HL-60 (cell line): Measurements from ENCODE around the gene DCPS.

Experiments used
- GABPA ChIP-seq: IDR thresholded peaks from 2 replicates; pipeline ENCODE4 v1.6.1; 2012; ENCODE audit warnings: low read depth
- POLR2AphosphoS5 ChIP-seq: IDR thresholded peaks from 2 replicates; pipeline ENCODE4 v1.6.1; 2012; ENCODE audit warnings: low read depth
- SPI1 ChIP-seq: IDR thresholded peaks from 2 replicates; pipeline ENCODE4 v1.6.1; 2012; ENCODE audit warnings: low read depth, mild to moderate bottlenecking, borderline replicate concordance
- TF ChIP-seq, protein P1 (sequence below): IDR thresholded peaks from one replicate; pipeline ENCODE4 v1.5.1; 2011; ENCODE audit warnings: low read length, control low read depth, inconsistent platforms; ENCODE audit not compliant: insufficient read depth
- TF ChIP-seq, protein P2 (sequence below): IDR thresholded peaks from 2 replicates; pipeline ENCODE4 v1.6.1; 2012; ENCODE audit warnings: low read depth; ENCODE audit not compliant: insufficient replicate concordance

DNA sequence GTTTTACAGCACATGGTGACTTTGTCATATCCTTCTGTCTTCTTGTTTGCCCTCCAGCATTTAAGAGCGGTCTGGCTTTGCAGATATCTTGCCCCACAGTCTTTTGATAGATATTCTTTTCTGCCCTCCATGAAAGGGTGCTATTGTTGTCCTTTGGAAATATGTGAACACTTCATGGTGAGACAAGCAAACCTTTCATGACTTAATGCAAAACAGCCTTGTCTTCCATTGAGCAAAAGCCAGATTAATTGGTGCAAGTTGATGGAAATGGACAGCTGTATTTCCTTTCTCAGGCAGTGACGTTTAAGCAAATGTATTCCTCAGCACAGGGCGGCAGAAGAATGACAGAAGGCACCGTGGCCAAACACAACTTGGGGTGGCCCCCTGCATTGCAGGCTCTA lies 4.4 kb downstream of the DCPS start:
- TF ChIP-seq, protein P1, sequence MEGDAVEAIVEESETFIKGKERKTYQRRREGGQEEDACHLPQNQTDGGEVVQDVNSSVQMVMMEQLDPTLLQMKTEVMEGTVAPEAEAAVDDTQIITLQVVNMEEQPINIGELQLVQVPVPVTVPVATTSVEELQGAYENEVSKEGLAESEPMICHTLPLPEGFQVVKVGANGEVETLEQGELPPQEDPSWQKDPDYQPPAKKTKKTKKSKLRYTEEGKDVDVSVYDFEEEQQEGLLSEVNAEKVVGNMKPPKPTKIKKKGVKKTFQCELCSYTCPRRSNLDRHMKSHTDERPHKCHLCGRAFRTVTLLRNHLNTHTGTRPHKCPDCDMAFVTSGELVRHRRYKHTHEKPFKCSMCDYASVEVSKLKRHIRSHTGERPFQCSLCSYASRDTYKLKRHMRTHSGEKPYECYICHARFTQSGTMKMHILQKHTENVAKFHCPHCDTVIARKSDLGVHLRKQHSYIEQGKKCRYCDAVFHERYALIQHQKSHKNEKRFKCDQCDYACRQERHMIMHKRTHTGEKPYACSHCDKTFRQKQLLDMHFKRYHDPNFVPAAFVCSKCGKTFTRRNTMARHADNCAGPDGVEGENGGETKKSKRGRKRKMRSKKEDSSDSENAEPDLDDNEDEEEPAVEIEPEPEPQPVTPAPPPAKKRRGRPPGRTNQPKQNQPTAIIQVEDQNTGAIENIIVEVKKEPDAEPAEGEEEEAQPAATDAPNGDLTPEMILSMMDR = no peak
- no peak for TF ChIP-seq POLR2AphosphoS5
- TF ChIP-seq GABPA = no peak
- TF ChIP-seq SPI1 = no peak
- TF ChIP-seq, protein P2, sequence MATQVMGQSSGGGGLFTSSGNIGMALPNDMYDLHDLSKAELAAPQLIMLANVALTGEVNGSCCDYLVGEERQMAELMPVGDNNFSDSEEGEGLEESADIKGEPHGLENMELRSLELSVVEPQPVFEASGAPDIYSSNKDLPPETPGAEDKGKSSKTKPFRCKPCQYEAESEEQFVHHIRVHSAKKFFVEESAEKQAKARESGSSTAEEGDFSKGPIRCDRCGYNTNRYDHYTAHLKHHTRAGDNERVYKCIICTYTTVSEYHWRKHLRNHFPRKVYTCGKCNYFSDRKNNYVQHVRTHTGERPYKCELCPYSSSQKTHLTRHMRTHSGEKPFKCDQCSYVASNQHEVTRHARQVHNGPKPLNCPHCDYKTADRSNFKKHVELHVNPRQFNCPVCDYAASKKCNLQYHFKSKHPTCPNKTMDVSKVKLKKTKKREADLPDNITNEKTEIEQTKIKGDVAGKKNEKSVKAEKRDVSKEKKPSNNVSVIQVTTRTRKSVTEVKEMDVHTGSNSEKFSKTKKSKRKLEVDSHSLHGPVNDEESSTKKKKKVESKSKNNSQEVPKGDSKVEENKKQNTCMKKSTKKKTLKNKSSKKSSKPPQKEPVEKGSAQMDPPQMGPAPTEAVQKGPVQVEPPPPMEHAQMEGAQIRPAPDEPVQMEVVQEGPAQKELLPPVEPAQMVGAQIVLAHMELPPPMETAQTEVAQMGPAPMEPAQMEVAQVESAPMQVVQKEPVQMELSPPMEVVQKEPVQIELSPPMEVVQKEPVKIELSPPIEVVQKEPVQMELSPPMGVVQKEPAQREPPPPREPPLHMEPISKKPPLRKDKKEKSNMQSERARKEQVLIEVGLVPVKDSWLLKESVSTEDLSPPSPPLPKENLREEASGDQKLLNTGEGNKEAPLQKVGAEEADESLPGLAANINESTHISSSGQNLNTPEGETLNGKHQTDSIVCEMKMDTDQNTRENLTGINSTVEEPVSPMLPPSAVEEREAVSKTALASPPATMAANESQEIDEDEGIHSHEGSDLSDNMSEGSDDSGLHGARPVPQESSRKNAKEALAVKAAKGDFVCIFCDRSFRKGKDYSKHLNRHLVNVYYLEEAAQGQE = no peak
